GM21526 (cell line): ENCODE data around the gene LACTB.

Experiments used
- ATAC-seq: cut with Tn5 transposase; IDR thresholded peaks from one replicate; pipeline ENCODE4 v1.9.1; 2021; ENCODE audit warnings: moderate library complexity; ENCODE audit not compliant: unreplicated experiment, low FRiP score

The LACTB gene

GRCh38 chr15:63166219-63166618 is 44.6 kb downstream of the LACTB start:
- ATAC-seq, result no peak

DNA sequence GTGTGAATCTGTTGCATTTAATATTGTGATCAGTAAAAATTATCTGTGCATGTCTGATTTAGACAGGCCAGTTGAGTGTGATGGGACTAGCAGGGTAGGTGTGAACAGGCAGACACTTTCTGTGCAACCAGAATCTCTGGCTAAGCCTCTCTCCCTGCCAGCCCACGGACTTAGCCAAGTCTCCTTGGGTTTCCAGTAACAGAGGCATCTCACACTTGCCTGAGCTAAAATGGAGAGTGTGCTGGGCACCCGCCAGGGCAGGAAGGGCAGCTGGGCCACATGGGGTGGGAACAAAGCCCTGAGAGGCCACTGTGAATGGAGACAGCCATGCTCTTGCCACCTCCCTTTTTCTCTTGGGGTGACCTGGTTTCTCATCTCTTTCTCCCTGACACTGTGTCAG is 48.1 kb downstream of the LACTB start:
- ATAC-seq, result no peak

DNA sequence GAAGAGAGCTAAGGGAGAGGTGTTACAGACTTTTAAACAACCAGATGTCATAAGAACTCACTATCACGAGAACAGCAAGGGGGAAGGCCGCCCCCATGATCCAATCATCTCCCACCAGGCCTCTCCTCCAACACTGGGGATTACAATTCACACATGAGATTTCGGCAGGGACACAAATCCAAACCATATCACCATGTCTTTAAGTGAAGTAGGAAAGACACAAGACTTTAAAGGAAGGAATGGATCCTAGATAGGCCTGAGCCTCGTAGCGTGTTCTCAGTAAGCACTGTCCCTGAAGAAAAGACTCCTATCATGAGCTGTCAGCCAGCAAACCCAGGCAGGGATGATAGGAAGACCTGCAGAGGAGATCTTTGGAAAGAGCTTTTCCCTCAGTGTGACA is 50.7 kb downstream of the LACTB start:
- no peak for ATAC-seq

GRCh38 chr15:63172851-63173451 is 51.3 kb downstream of the LACTB start:
- ATAC-seq, result no peak

DNA sequence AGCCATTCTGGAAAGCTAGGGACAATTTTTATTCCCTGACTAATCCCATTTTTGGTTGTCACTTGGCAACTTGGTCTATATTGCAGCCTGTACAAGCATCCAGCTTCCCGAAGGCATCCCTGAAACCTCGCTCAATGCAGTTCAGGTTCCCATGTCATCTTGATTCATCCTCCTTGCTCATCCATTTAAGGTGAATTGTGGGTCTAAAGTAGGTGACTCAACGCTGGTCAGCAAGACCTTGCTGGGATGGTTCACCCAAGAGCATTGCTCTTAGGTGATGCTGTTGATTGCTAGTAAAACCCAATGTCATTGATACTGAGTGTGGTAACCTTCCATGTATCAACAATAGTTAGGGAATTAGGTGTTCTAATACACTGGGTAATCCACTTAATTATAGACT is 54.6 kb downstream of the LACTB start:
- ATAC-seq, result no peak

GRCh38 chr15:63178034-63178433 is 56.4 kb downstream of the LACTB start:
- ATAC-seq, result no peak

DNA sequence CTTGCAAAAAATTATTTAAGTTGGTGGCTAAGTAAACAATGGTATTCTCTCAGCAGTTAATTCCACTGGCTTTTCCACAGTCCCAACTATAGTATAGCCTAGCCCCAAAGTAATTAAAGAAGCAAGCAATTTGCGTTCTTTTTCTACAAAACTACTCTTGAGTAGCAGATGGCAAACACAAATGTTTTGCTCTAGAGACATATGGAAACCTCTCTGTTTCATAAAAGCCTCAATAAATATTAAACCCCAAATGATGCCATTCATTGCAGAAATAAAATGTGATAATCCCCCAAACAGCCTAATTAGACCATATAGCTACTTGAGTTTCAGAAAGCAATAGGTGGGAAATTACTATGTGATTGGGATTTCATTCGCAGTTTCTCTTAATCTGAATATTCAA is 59.1 kb downstream of the LACTB start:
- ATAC-seq, result no peak

GRCh38 chr15:63181648-63182047 is 60.0 kb downstream of the LACTB start:
- ATAC-seq, result no peak

DNA sequence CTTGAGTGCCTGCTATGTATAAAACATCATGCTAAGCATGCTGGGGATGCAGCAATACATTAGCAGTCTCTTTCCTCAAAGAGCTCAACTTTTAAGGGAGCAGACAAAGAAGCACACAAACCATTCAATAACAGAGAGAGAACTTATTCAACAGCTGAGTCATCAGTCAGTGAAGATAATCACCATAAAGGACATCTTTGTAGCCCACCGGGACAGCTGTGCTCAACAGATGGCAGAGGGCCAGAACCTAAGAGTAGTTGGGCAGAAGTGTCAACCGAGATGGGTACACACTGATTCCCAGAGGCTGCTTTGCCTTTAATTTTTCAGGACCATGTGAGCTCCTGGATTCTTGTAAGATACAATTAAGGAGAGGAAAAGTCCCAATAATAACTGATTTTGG is 63.5 kb downstream of the LACTB start:
- ATAC-seq, result no peak

- ATAC-seq, result no peak
Observed at GRCh38 chr15:63186065-63186464, 64.4 kb downstream of the LACTB start.

- ATAC-seq, result no peak
Observed at GRCh38 chr15:63187589-63188226, 66.0 kb downstream of the LACTB start.

- ATAC-seq, result no peak
Observed at GRCh38 chr15:63188247-63188925, 66.7 kb downstream of the LACTB start.

GRCh38 chr15:63188926-63189871 is 67.5 kb downstream of the LACTB start, which contains the start of gene RAB8B:
RAB8B (plus strand) TSS chr15:63189606; CDS start chr15:63189625, 19 bp downstream.
- peak; percentile 69 for ATAC-seq

GRCh38 chr15:63189941-63190768 is 68.5 kb downstream of the LACTB start:
- no peak for ATAC-seq

GRCh38 chr15:63190769-63191649 is 69.3 kb downstream of the LACTB start:
- ATAC-seq, result no peak
